Right lobe of liver (tissue), 6 donors: Measurements from ENCODE around the gene PDE6G. TPM values are rescaled to one million over a fixed set of nuclear protein-coding genes. Genes with fewer than 3 reads are reported as not detected.
A peak's percentile ranks its signal among the peaks of the same experiment; 100 is the strongest.

Experiments
- ATAC-seq, 4 donors: fragments of 200-7000 bp; cut with Tn5 transposase; one replicate each; pipeline ENCODE4 v1.9.1; 2020; ENCODE audit warnings: mild to moderate bottlenecking in 4 of 4, moderate library complexity in 4 of 4
- DNase-seq, 3 donors: peaks; one replicate each; pipeline ENCODE4 v3.0.0-alpha.2; 2020
- H3K27ac ChIP-seq, 3 donors: fragments of 200-600 bp; one replicate each; pipeline ENCODE4 v1.8.0; 2022
- H3K27me3 ChIP-seq, 2 donors: fragments of 200-600 bp; one replicate each; pipeline ENCODE4 v1.8.0; 2022
- H3K36me3 ChIP-seq, 4 donors: fragments of 200-600 bp; sonication (generic) in 1 of 4; one replicate each; pipeline versions ENCODE4 v1.5.1 to v1.8.0; 2017 to 2022; ENCODE audit warnings: control low read depth in 1 of 4
- H3K4me1 ChIP-seq, 4 donors: fragments of 200-600 bp; sonication (generic) in 1 of 4; one replicate each; pipeline versions ENCODE4 v1.5.1 to v1.8.0; 2017 to 2022; ENCODE audit warnings: control low read depth in 1 of 4
- H3K4me3 ChIP-seq, 3 donors: fragments of 200-600 bp; one replicate each; pipeline ENCODE4 v1.8.0; 2022
- H3K9me3 ChIP-seq, 4 donors: fragments of 200-600 bp; sonication (generic) in 1 of 4; one replicate each; pipeline versions ENCODE4 v1.5.1 to v1.8.0; 2017 to 2022; ENCODE audit warnings: control low read depth in 1 of 4
- POLR2A ChIP-seq: fragments of 450-650 bp; IDR thresholded peaks from one replicate; pipeline ENCODE4 v1.6.1; 2017; ENCODE audit warnings: antibody characterized with exemption, mild to moderate bottlenecking
- WGBS: methylation state at CpG from one replicate; pipeline ENCODE4 v1.1.6; 2018; ENCODE audit warnings: low coverage, low lambda C conversion rate; ENCODE audit not compliant: insufficient coverage; ENCODE audit errors: missing lambda C conversion rate; 5-methylcytosine and 5-hydroxymethylcytosine counted together
- intact Hi-C, 2 donors: fragments of 100-400 bp; cut with DNase I; formaldehyde crosslinking; loops; one replicate each; pipeline versions ENCODE4 v1.11.2 to v1.14.1; 2022
- total RNA-seq, 6 experiments: library from RNA; depleted of rRNA in 2 of 6; stranded (reverse); fragments of >200 nt in 2 of 6; fragmentation: NEBNext Ultra II Directional in 3 of 6; extraction: Animal tissue kit (Norgen Biotek cat#: 25700) in 3 of 6; gene quantifications; one replicate each; pipeline versions ENCODE4 v1.1.0 to v1.2.4, GENCODE V29; 2016 to 2023
- TF ChIP-seq, protein P1 (sequence below), 4 donors: fragments of 200-600 bp in 3 of 4; fragments of 450-650 bp in 1 of 4; IDR thresholded peaks; one replicate each; pipeline versions ENCODE4 v1.5.1 to v1.8.0; 2016 to 2022; ENCODE audit warnings: antibody characterized with exemption in 4 of 4, mild to moderate bottlenecking in 2 of 4
- donor health status: DM: no; HTN: yes; CAD: no.
- donor health status: DM: no; HTN: no; CAD: no.
- donor health status: DM: no; HTN: no; CAD: no.
- donor health status: DM: no; HTN: yes; CAD: no.
- donor health status: DM: no; HTN: yes; CAD: no.

Gene PDE6G
- total RNA-seq, 6 experiments from 2014 or later, result 0.40 to 0.93 (median 0.68) TPM; not detected in 2

GRCh38 chr17:81702934-81703746, 46.8 kb upstream of the PDE6G start, which contains the start of gene MRPL12:
Gene MRPL12, plus strand, starts transcription at chr17:81703367. Its CDS starts 135 bp downstream, at chr17:81703502.
- DNase-seq, result peak; percentile 94 to 97 (median 97)
- peaks cover 0 to 28% (median 9%) of the 10 kb centered on the region in 4 donors for H3K4me1 ChIP-seq
- WGBS, result 2% methylated on average over 10 of the region's 102 CpGs
- peak; percentile 86 to 91 (median 86) for ATAC-seq
- peak within 1 kb of the TSS; percentile 95 to 100 (median 99) for H3K4me3 ChIP-seq
- H3K9me3 ChIP-seq, result no peaks in the 10 kb centered on the region
- H3K36me3 ChIP-seq, result peaks cover 0 to 57% (median 15%) of the 10 kb centered on the region in 4 donors
- TF ChIP-seq POLR2A, result peak; percentile 90
- TF ChIP-seq, protein P1, sequence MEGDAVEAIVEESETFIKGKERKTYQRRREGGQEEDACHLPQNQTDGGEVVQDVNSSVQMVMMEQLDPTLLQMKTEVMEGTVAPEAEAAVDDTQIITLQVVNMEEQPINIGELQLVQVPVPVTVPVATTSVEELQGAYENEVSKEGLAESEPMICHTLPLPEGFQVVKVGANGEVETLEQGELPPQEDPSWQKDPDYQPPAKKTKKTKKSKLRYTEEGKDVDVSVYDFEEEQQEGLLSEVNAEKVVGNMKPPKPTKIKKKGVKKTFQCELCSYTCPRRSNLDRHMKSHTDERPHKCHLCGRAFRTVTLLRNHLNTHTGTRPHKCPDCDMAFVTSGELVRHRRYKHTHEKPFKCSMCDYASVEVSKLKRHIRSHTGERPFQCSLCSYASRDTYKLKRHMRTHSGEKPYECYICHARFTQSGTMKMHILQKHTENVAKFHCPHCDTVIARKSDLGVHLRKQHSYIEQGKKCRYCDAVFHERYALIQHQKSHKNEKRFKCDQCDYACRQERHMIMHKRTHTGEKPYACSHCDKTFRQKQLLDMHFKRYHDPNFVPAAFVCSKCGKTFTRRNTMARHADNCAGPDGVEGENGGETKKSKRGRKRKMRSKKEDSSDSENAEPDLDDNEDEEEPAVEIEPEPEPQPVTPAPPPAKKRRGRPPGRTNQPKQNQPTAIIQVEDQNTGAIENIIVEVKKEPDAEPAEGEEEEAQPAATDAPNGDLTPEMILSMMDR (IDR thresholded peaks at IDR 0.05), result peak in 2 of 4 donors; percentile 13 to 20
- no peaks in the 10 kb centered on the region for H3K27me3 ChIP-seq
- intact Hi-C loops, result no loop called here
- peak within 1 kb of the TSS; percentile 84 to 92 (median 91) for H3K27ac ChIP-seq

GRCh38 chr17:81701288-81702071, 45.1 kb upstream of the PDE6G start:
- Histone ChIP-seq H3K27ac (peak overlapping the region; percentile 84 to 92 (median 91)), H3K9me3 (no peaks in the 10 kb centered on the region), H3K27me3 (no peaks in the 10 kb centered on the region), H3K4me1 (peaks cover 0 to 28% (median 9%) of the 10 kb centered on the region in 4 donors), H3K36me3 (peaks cover 0 to 58% (median 10%) of the 10 kb centered on the region in 4 donors), H3K4me3 (peak overlapping the region; percentile 95 to 100 (median 99))
- intact Hi-C loops, result no loop called here
- TF ChIP-seq, protein P1 (IDR thresholded peaks at IDR 0.05), result no peak
- no peak for TF ChIP-seq POLR2A
- 53% methylated on average over 10 of the region's 23 CpGs for WGBS
- no peak for ATAC-seq
- DNase-seq, result no peak

DNA sequence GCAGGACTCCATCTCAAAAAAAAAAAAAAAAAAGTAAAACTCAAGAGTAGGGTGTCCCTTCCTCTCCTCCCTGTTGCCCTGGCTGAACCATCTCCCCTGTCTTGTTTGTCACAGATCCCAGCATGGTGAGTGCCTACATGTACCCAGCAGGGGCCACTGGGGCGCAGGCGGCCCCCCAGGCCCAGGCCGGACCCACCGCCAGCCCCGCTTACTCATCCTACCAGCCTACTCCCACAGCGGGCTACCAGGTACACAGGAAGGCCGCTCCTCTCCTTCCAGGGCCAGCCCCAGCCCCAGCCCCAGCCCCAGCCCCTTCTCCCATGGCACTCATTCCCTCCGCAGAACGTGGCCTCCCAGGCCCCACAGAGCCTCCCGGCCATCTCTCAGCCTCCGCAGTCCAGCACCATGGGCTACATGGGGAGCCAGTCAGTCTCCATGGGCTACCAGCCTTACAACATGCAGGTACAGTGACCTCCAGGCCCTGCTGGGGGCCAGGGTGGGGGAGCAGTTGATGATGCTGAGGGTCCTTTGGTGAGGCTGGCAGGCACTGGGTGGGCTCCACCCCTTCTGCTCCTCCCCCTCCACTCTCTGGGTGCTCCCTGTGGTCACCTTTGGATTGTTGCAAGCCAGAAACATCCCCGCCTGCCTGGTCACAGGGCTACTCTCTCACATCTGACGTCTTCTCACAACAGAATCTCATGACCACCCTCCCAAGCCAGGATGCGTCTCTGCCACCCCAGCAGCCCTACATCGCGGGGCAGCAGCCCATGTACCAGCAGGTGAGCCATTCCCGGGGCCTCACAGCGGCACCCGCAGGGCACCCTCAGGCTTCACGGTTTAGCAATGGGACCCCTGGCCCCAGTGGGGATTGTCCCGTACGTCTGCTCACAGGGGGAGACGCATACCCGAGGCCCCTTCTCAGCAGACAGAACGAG, 44.3 kb upstream of the PDE6G start:
- peaks cover 0 to 58% (median 8%) of the 10 kb centered on the region in 4 donors for H3K36me3 ChIP-seq
- no peak for TF ChIP-seq POLR2A
- TF ChIP-seq, protein P1 (IDR thresholded peaks at IDR 0.05), result no peak
- intact Hi-C loops, result no loop called here
- WGBS, result 73% methylated on average over 5 of the region's 25 CpGs
- no peak for DNase-seq
- peaks cover 0 to 28% (median 9%) of the 10 kb centered on the region in 4 donors for H3K4me1 ChIP-seq
- H3K4me3 ChIP-seq, result no peak overlapping the region
- no peak overlapping the region for H3K27ac ChIP-seq
- no peak for ATAC-seq
- H3K9me3 ChIP-seq, result no peaks in the 10 kb centered on the region
- no peaks in the 10 kb centered on the region for H3K27me3 ChIP-seq
